HL-60 (cell line): ENCODE data around the gene VCP.

Experiments
- DNase-seq, 2 experiments: peaks; one replicate each; pipeline ENCODE4 v3.0.0-alpha.2; 2010 to 2020; ENCODE audit warnings: low read depth in 1 of 2, low spot score in 1 of 2
- H3K27ac ChIP-seq: fragments of 250-450 bp; sonication (Bioruptor Pico); replicated peaks from 2 replicates; pipeline ENCODE4 v1.5.1; 2020; ENCODE audit warnings: mild to moderate bottlenecking, moderate library complexity
- H3K27me3 ChIP-seq: fragments of 250-450 bp; sonication (Bioruptor Pico); 2 replicates; pipeline ENCODE4 v1.5.1; 2021; ENCODE audit warnings: mild to moderate bottlenecking, moderate library complexity; ENCODE audit not compliant: insufficient read depth, poor library complexity, severe bottlenecking
- H3K4me3 ChIP-seq: replicated peaks from 2 replicates; pipeline ENCODE4 v1.5.1; 2011; ENCODE audit warnings: mild to moderate bottlenecking, control low read depth, low read length; ENCODE audit not compliant: insufficient read depth
- GABPA ChIP-seq: IDR thresholded peaks from 2 replicates; pipeline ENCODE4 v1.6.1; 2012; ENCODE audit warnings: low read depth
- POLR2AphosphoS5 ChIP-seq: IDR thresholded peaks from 2 replicates; pipeline ENCODE4 v1.6.1; 2012; ENCODE audit warnings: low read depth
- SPI1 ChIP-seq: IDR thresholded peaks from 2 replicates; pipeline ENCODE4 v1.6.1; 2012; ENCODE audit warnings: low read depth, mild to moderate bottlenecking, borderline replicate concordance
- TF ChIP-seq, protein P1 (sequence below): IDR thresholded peaks from 2 replicates; pipeline ENCODE4 v1.6.1; 2012; ENCODE audit warnings: low read depth; ENCODE audit not compliant: insufficient replicate concordance
- TF ChIP-seq, protein P2 (sequence below): IDR thresholded peaks from one replicate; pipeline ENCODE4 v1.5.1; 2011; ENCODE audit warnings: low read length, control low read depth, inconsistent platforms; ENCODE audit not compliant: insufficient read depth

The VCP gene

DNA sequence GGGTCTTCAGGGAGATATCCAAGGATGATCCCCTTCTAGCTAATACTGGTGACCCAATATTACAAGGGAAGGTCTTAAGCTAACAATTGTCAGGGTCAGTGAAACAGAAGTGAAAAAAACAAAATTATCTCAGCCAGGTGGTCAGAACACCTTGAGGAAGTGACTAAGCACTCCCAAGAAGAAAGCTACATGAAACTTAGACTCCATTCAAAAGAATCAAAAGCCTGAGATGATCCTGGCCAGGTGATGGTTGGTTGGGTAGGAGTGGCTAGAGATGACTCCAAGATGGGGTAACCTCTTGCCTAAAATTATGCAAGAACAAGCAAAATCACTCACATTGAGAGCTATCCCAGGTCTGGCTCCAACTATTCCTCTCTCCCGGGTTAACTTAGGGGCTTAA lies 5.4 kb downstream of the VCP start:
- no peak for DNase-seq
- TF ChIP-seq, protein P1, sequence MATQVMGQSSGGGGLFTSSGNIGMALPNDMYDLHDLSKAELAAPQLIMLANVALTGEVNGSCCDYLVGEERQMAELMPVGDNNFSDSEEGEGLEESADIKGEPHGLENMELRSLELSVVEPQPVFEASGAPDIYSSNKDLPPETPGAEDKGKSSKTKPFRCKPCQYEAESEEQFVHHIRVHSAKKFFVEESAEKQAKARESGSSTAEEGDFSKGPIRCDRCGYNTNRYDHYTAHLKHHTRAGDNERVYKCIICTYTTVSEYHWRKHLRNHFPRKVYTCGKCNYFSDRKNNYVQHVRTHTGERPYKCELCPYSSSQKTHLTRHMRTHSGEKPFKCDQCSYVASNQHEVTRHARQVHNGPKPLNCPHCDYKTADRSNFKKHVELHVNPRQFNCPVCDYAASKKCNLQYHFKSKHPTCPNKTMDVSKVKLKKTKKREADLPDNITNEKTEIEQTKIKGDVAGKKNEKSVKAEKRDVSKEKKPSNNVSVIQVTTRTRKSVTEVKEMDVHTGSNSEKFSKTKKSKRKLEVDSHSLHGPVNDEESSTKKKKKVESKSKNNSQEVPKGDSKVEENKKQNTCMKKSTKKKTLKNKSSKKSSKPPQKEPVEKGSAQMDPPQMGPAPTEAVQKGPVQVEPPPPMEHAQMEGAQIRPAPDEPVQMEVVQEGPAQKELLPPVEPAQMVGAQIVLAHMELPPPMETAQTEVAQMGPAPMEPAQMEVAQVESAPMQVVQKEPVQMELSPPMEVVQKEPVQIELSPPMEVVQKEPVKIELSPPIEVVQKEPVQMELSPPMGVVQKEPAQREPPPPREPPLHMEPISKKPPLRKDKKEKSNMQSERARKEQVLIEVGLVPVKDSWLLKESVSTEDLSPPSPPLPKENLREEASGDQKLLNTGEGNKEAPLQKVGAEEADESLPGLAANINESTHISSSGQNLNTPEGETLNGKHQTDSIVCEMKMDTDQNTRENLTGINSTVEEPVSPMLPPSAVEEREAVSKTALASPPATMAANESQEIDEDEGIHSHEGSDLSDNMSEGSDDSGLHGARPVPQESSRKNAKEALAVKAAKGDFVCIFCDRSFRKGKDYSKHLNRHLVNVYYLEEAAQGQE, result no peak
- TF ChIP-seq SPI1 (no peak), GABPA (no peak), POLR2AphosphoS5 (no peak)
- TF ChIP-seq, protein P2, sequence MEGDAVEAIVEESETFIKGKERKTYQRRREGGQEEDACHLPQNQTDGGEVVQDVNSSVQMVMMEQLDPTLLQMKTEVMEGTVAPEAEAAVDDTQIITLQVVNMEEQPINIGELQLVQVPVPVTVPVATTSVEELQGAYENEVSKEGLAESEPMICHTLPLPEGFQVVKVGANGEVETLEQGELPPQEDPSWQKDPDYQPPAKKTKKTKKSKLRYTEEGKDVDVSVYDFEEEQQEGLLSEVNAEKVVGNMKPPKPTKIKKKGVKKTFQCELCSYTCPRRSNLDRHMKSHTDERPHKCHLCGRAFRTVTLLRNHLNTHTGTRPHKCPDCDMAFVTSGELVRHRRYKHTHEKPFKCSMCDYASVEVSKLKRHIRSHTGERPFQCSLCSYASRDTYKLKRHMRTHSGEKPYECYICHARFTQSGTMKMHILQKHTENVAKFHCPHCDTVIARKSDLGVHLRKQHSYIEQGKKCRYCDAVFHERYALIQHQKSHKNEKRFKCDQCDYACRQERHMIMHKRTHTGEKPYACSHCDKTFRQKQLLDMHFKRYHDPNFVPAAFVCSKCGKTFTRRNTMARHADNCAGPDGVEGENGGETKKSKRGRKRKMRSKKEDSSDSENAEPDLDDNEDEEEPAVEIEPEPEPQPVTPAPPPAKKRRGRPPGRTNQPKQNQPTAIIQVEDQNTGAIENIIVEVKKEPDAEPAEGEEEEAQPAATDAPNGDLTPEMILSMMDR, result no peak
- Histone ChIP-seq H3K4me3 (no peak overlapping the region), H3K27me3 (no peaks in the 10 kb centered on the region), H3K27ac (no peak overlapping the region)

DNA sequence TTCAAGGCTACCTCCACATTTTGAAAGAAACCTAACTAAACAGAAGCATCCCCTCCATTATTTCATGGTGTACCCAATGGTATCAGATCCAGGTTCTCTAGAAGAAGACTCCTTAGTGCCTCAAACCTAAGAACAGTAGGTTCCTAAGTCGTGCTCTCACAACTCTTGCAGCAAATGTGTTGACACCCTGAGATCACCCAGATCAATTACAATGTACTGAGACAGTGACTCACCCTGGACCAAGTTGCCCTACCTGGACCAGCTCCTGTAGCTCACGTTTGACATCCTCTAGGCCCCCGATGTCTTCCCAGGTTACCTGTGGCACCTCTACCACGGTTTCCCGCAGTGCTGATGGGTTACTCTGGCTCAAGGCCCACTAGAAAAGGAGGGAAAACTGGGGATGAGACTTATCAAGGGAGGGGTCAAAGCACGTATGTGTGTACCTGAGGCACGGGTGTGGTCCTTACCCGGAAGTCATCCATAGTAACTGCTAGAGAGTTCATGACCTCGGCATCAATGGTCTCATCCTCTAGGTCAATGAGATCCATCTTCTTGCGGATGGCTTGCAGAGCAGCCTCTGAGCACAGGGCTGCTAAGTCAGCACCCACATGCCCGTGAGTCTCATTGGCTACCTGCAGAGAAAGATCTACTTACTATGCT lies 11.7 kb downstream of the VCP start:
- no peaks in the 10 kb centered on the region for H3K27me3 ChIP-seq
- no peak overlapping the region for H3K4me3 ChIP-seq
- TF ChIP-seq, protein P2, result no peak
- TF ChIP-seq GABPA, result no peak
- TF ChIP-seq SPI1, result no peak
- TF ChIP-seq, protein P1, result no peak
- no peak for TF ChIP-seq POLR2AphosphoS5
- no peak overlapping the region for H3K27ac ChIP-seq
- DNase-seq, result no peak

DNA sequence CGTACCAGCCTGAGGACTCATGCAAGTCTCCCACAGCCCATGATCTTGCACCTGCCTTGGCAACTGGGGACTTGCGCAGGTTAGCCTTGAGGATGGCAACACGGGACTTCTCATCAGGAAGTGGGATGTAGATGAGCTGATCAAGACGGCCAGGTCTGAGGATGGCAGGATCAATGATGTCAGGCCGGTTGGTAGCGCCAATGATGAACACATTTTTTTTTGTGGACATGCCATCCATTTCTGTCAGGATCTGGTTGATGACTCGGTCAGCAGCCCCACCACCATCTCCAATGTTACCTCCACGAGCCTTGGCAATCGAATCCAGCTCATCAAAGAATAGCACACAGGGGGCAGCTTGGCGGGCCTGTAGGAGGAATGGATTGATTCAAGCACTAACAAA lies 13.0 kb downstream of the VCP start:
- H3K4me3 ChIP-seq, result no peak overlapping the region
- H3K27me3 ChIP-seq, result no peaks in the 10 kb centered on the region
- TF ChIP-seq POLR2AphosphoS5, result no peak
- TF ChIP-seq, protein P2, result no peak
- TF ChIP-seq SPI1, result no peak
- no peak for TF ChIP-seq GABPA
- TF ChIP-seq, protein P1, result no peak
- no peak for DNase-seq
- H3K27ac ChIP-seq, result no peak overlapping the region
